ENCODE measurements around the gene HNRNPC.

The HNRNPC gene

GRCh38 chr14:21210023-21210422 lies 59.2 kb downstream of the HNRNPC start:
- DNase-seq (ENCODE audit: extremely low read depth, insufficient read length), result no peak
- no peak for TF ChIP-seq CTCF (IDR thresholded peaks at IDR 0.05; ENCODE audit: insufficient read depth, low read length, poor library complexity, severe bottlenecking)
- Histone ChIP-seq H3K27me3 (replicated peaks; ENCODE audit: control insufficient read depth, insufficient read depth, low read length) (no peaks in the 10 kb centered on the region), H3K36me3 (ENCODE audit: control insufficient read depth, insufficient read depth, low read length) (peaks cover 12% of the 10 kb centered on the region), H3K4me3 (replicated peaks; ENCODE audit: low read depth, low read length) (no peak overlapping the region)

- no peak for TF ChIP-seq CTCF (IDR thresholded peaks at IDR 0.05; ENCODE audit: insufficient read depth, low read length, poor library complexity, severe bottlenecking)
- H3K36me3 ChIP-seq (ENCODE audit: control insufficient read depth, insufficient read depth, low read length), result peaks cover 14% of the 10 kb centered on the region
- no peaks in the 10 kb centered on the region for H3K27me3 ChIP-seq (replicated peaks; ENCODE audit: control insufficient read depth, insufficient read depth, low read length)
- H3K4me3 ChIP-seq (replicated peaks; ENCODE audit: low read depth, low read length), result no peak overlapping the region
- no peak for DNase-seq (ENCODE audit: extremely low read depth, insufficient read length)
Measured at GRCh38 chr14:21209185-21209584, 60.1 kb downstream of the HNRNPC start.

GRCh38 chr14:21208554-21208953 lies 60.7 kb downstream of the HNRNPC start:
- DNase-seq (ENCODE audit: extremely low read depth, insufficient read length), result no peak
- H3K4me3 ChIP-seq (replicated peaks; ENCODE audit: low read depth, low read length), result no peak overlapping the region
- no peak for TF ChIP-seq CTCF (IDR thresholded peaks at IDR 0.05; ENCODE audit: insufficient read depth, low read length, poor library complexity, severe bottlenecking)
- no peaks in the 10 kb centered on the region for H3K27me3 ChIP-seq (replicated peaks; ENCODE audit: control insufficient read depth, insufficient read depth, low read length)
- peaks cover 14% of the 10 kb centered on the region for H3K36me3 ChIP-seq (ENCODE audit: control insufficient read depth, insufficient read depth, low read length)

GRCh38 chr14:21206753-21207684 lies 62.2 kb downstream of the HNRNPC start:
- H3K36me3 ChIP-seq (ENCODE audit: control insufficient read depth, insufficient read depth, low read length), result peaks cover 10% of the 10 kb centered on the region

GRCh38 chr14:21205678-21206581 lies 63.3 kb downstream of the HNRNPC start:
- no peak for DNase-seq (ENCODE audit: extremely low read depth, insufficient read length)
- no peaks in the 10 kb centered on the region for H3K27me3 ChIP-seq (replicated peaks; ENCODE audit: control insufficient read depth, insufficient read depth, low read length)
- no peak overlapping the region for H3K4me3 ChIP-seq (replicated peaks; ENCODE audit: low read depth, low read length)
- H3K36me3 ChIP-seq (ENCODE audit: control insufficient read depth, insufficient read depth, low read length), result peaks cover 4% of the 10 kb centered on the region
- TF ChIP-seq CTCF (IDR thresholded peaks at IDR 0.05; ENCODE audit: insufficient read depth, low read length, poor library complexity, severe bottlenecking), result no peak

More at GRCh38 chr14:21206753-21207684, 62.2 kb downstream of the HNRNPC start:
- no peaks in the 10 kb centered on the region for H3K27me3 ChIP-seq (replicated peaks; ENCODE audit: control insufficient read depth, insufficient read depth, low read length)
- no peak for DNase-seq (ENCODE audit: extremely low read depth, insufficient read length)
- no peak for TF ChIP-seq CTCF (IDR thresholded peaks at IDR 0.05; ENCODE audit: insufficient read depth, low read length, poor library complexity, severe bottlenecking)
- H3K4me3 ChIP-seq (replicated peaks; ENCODE audit: low read depth, low read length), result no peak overlapping the region
